ENCODE measurements around the gene MMP24OS.
"Not testable (repeated sequence)": the region's sequence is repeated elsewhere in the genome, so short reads cannot be mapped to it uniquely, and the experiment has no call there.

Gene MMP24OS

GRCh38 chr20:35319871-35320197 lies 41.9 kb upstream of the MMP24OS start:
- TF ChIP-seq CTCF (IDR thresholded peaks at IDR 0.05; ENCODE audit: control insufficient read depth, extremely low read depth, insufficient read depth): no peak
- no peak for DNase-seq (ENCODE audit: low read depth)
- no peak overlapping the region for H3K4me3 ChIP-seq (ENCODE audit: low read depth, low read length)

GRCh38 chr20:35319192-35319870 lies 41.4 kb upstream of the MMP24OS start:
- DNase-seq (ENCODE audit: low read depth): peak; percentile 97
- H3K4me3 ChIP-seq (ENCODE audit: low read depth, low read length): no peak overlapping the region
- TF ChIP-seq CTCF (IDR thresholded peaks at IDR 0.05; ENCODE audit: control insufficient read depth, extremely low read depth, insufficient read depth): no peak

- peak overlapping the region; percentile 26; the same call in 1 of the 2 replicates for H3K4me3 ChIP-seq (ENCODE audit: low read depth, low read length)
- no peak for TF ChIP-seq CTCF (IDR thresholded peaks at IDR 0.05; ENCODE audit: control insufficient read depth, extremely low read depth, insufficient read depth)
- DNase-seq (ENCODE audit: low read depth): peak; percentile 99
These were observed 40.7 kb upstream of the MMP24OS start for GRCh38 chr20:35318502-35319157.

GRCh38 chr20:35317416-35318210 lies 39.7 kb upstream of the MMP24OS start:
- no peak for DNase-seq (ENCODE audit: low read depth)

GRCh38 chr20:35316086-35316485 lies 38.2 kb upstream of the MMP24OS start:
- TF ChIP-seq CTCF (IDR thresholded peaks at IDR 0.05; ENCODE audit: control insufficient read depth, extremely low read depth, insufficient read depth): no peak
- H3K4me3 ChIP-seq (ENCODE audit: low read depth, low read length): no peak overlapping the region
- DNase-seq (ENCODE audit: low read depth): no peak

More at GRCh38 chr20:35317416-35318210, 39.7 kb upstream of the MMP24OS start:
- no peak for TF ChIP-seq CTCF (IDR thresholded peaks at IDR 0.05; ENCODE audit: control insufficient read depth, extremely low read depth, insufficient read depth)
- H3K4me3 ChIP-seq (ENCODE audit: low read depth, low read length): 0 out of 2 replicates have a peak overlapping the region, but pooled peaks have one; percentile 2

GRCh38 chr20:35315632-35316020 lies 37.7 kb upstream of the MMP24OS start:
- DNase-seq (ENCODE audit: low read depth); H3K4me3 ChIP-seq (ENCODE audit: low read depth, low read length): not testable (repeated sequence)
